Fibroblast of skin of scalp (primary cell): Measurements from ENCODE around the gene ACBD4.
A peak's percentile ranks its signal among the peaks of the same experiment; 100 is the strongest.

Experiments
- DNase-seq: peaks from one replicate; pipeline ENCODE4 v3.0.0-alpha.2; 2013

Gene ACBD4

DNA sequence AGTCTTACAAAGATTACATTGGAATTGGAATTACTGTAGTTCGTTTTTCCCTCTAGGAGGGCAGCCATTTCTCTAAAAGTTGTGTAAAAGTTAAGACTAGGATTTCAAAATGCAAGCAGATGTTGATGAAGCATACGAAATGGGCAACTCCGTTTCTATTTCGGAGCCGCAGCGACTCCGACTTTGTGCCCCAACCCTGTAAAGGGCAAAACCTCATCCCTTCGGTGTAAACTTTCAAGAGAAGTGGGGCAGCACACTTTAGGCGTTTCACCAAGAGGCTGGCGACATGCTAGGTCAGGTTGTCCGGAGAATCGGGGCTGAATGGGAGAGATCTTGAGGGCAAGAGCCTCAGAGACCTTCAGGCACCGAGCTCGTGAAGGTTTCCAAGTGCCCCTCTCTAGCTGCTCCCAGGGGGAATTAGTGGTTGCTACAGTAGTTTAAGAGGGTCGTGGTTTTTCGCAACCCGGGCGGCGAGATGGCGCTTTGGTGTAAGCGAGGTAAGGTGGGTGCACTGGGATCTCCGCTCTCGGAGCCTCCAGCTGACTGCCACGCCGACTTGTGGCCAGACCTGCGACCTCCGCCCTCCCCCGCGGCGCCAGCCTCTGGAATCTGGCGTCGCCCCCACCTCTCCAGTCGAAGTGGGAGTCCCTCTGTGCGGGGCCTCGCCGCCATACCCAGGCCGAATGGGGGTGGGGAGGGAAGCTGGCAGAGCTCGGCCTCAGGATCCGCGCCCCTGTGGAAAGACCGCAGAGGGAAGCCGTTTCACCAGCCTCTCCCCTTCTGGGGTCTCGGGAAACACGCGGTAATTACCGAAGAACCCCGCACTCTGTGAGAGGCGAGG lies 25.2 kb downstream of the ACBD4 start:
- peak; percentile 77 for DNase-seq

DNA sequence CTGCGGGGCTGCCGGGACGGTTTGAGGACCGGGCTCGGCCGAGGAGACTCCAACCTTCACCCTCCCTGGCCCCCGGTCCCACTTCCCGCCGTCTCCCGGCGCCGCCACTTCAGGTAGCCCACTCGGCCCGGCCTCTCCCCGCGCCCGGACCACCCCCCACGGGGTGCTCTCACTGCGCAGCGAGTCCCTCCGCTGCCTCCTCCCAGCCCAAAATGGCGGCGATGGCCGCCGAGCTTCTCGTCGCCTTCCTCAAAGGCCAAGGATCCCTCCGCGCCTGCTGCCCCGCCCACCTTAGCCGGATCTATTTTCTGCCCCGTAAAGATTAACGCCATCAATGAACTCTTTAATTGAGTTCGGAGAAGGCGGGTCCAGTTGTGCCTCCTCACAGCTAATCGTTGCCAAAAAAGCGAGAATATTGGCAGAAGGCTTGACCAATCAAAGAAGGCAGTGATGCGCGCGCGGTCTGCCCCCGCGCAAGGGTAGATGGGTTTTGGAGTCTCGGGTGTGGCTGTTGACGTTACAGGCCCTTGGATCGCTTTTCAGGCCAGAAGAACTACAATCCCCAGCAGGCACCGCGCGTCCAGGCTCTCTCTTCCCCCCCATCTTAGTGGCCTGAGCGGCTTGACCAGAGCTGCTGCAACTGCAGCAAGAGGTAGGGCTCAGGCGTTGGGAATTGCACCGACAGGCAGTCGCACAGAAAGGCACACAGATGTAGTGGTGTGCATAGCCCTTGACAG lies 26.0 kb downstream of the ACBD4 start, which contains the start of gene HEXIM2:
Gene HEXIM2, plus strand, starts transcription at position 588 of the 737 bp plus-strand sequence. CDS start 919 bp downstream, outside the sequence.
- peak; percentile 100 for DNase-seq

DNA sequence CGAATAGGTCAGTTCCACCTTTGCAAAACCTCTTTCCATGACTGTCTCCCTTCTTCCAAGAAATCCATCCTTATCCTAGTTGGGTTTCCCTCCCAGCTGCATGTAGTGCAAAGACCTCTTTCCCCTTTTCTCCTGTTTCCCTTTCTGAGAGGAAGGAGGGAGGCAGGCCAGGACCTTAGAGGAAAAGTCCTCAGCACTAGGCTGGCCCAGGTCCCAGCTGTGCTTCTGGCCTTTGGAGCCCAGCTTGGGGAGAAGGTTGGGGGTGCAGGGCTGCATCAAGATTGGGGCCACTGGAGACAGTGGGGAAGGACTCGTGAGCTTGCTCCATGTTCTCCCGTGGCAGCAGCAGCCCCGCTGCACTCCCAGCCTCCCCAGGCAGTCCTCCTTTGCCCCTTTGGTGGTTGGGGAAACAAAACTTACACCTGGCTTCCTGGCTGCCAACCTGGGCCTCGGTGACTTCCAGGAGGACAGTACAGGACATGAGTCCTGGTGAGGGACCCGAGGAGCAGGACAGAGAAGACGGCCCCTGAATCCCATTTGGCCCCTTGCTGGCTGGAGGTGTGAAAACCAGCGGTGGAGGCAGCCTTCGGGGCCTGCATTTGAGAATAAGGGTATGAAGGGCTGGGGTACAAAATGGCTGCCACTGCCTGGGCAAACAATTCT lies 26.7 kb downstream of the ACBD4 start:
- no peak for DNase-seq

DNA sequence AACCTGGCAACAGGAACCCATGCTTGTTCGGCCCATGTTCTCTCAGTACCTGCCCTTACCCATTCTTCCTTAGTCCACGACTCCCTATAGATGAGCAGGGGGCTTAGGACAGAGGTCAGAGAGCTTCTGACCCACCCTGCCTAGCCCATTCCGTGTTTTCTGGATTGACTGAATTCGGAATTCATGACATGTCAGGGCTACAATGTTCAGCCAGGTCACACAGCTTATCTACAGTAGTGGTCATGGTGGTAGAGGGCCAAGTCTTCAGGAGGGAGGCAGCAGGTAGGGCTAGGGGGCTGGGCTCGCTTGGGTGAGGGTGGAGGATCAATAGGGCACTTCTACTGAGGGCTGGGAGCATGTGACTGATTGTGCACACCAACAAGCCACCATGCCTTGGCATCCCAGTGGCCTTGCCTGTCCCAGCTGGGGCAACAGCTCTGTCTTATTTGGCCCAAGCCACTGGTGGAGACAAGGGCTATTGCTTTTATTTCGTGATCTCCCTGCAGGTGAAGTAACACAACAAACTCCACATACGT lies 29.3 kb downstream of the ACBD4 start:
- no peak for DNase-seq

DNA sequence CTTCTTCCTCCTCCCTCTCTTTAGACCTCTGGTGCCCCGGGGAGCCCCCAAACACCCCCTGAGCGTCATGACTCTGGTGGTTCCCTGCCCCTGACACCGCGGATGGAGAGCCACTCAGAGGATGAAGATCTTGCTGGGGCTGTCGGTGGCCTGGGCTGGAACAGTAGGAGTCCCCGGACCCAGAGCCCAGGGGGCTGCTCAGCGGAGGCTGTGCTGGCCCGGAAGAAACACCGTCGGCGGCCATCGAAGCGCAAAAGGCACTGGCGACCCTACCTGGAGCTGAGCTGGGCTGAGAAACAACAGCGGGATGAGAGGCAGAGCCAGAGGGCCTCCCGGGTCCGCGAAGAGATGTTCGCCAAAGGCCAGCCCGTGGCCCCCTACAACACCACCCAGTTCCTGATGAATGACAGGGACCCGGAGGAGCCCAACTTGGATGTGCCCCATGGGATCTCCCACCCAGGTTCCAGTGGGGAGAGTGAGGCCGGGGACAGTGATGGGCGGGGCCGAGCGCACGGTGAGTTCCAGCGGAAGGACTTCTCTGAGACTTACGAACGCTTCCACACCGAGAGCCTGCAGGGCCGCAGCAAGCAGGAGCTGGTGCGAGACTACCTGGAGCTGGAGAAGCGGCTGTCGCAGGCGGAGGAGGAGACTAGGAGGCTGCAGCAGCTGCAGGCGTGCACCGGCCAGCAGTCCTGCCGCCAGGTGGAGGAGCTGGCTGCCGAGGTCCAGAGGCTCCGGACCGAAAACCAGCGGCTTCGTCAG lies 33.7 kb downstream of the ACBD4 start:
- DNase-seq: no peak

DNA sequence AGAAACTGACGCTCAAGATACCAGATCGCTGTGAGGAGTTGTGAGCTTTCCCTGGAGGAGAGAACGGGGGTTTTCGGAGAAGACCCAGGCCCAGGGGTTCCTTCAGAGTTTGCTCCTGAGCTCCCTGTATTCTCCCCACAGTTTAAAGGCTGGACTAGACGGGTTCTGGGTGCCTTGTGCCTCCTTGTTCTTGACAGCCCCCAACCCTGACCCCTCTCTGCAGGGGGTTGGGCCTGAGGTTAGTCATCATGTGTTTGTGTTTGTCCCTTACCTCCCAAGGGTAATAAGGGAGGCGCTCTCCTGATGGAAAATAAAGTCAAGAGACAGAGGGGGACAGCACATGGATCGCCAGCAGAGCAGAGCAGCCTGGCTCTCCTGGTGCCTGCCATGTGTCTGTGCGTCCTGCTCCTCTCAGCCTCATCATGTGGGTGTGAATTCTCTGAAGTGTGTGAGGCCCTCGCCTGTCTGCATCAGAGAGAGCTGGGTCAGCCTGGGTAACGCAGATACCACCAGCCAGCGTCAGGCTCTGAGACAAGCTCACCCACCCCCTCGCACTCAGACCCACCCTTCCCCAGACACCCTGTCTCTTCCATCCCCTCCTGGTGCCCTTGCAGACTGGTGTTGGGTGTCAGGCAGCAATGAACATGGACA lies 34.9 kb downstream of the ACBD4 start:
- DNase-seq: no peak

DNA sequence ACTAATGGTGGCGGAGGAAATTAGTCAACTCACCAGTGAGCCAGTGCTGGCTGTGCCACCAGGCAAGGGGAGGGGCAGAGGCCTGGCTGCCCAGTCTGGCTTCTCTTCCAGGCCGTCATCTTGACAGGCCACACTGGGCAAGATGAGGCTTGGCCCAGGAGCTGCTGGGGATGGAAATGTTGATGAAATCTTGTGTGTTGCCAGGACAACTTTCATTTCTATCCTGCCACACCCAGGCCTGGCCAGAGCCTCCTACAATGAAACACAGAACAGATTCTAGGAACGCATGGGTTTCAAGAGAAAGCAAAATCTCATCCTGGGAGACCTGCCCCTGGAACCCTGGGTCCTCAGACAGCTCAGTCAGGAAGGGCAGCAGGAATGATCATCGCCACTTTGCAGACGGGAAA lies 35.4 kb downstream of the ACBD4 start:
- peak; percentile 78 for DNase-seq

DNA sequence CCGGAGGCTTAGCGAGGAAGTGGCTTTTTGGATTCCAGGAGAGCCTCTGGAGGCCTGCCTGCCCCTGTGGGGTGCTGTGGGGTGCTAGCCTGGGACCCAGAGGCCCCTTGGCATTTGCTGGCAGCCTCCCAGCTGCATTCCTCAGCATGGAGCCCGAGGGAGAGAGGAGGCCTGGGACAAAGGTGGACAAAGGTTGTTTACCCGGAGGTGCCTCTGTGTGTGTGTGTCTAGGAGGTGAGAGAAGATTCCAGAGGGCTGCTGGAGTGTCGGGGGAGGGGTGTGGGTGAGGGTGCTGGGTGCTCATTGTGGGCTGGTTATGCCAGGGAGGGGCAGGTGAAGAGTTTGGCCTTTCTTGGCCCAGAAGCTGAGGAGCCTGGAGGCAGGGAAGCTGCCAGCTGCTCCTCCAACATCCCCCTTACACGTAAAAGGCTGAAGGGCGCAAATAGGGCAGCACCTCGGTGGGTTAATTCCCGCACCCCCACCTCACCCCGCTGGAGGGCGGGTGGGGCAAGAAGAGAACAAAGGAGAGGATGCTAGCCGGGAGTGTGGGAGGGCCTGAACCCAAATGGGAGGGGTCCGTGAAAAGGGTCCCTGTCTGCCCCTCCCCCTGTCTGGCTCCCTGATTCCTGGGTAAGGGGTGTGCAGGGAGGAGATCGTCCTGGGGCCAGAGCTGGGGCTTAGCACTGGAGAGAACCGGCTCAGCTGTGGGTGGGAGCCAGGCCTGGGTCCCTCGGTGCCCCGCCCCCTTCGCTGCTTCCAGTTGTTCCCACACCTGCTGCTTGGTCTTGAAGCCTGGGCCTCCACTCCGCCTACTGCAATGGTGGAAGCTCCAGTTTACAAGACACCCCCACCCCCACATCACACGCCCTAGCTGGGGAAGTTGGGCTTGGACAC lies 36.1 kb downstream of the ACBD4 start:
- DNase-seq: peak; percentile 49

DNA sequence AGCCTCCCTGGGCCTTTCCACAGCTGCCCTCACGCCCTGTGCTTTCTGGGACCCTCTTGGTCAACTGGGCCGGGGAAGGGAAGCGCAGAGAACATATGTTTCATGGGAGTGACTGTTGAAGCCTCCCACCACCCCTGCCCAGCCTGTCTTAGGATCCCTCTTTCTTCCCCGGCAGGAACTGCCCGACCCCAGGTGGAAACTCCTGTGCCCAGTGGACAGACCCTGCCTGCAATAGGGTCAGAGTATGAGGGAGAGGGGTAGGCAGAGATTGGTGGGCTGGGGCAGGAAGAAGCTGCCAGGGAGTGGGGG lies 36.7 kb downstream of the ACBD4 start:
- DNase-seq: no peak

DNA sequence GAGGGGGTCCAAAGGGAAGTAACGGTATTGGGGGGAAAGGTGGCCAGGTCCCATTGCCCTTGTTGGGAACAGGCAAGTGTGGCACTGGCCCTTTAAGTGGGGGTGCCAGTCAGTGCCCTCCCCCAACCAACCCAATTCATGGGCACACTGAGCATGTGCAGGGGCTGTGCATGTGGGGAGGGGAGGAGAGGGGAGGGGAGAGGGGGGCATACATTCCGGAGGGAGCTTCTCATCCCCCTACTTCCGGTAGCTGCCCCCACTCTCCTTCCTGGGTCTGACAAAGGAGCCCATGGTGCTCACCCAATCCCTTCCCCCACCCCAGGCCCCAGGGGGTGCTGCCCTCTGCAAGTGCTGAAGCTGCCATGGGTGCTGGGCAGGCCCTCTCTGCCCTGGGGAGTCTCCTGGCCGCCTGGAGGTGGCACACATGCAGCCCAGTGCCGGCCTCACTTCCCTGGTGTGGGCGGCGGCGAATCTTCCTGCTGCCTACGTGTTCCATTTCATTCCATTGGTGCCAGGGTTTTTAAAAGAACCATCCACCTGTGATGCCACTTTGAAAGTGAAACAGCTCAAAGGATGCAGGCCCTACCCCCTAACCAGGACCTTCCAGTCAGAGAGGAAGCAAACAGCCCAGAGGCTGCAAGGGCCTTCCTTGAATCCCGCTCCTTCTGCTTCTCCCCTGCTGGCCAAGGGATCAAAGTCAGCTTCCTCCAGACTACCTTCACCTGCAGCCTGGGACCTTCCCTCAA lies 37.2 kb downstream of the ACBD4 start:
- peak; percentile 93 for DNase-seq

DNA sequence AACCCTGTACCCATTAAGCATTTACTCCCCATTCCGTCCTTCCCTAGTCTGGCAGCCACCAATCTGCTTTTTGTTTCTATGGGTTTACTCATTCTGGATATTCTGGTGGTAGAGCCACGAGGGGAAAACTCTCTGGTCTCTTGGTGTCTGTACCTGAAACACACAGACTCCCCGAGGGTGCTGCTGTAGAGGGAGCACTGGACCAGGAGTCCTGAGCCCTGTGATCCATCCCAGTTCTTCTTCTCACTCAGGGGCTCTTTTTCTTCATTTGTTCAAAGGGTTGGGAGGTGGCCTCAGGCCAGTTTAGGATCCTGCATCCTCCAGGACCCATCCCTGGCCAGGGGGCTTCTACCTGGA lies 40.2 kb downstream of the ACBD4 start:
- no peak for DNase-seq

DNA sequence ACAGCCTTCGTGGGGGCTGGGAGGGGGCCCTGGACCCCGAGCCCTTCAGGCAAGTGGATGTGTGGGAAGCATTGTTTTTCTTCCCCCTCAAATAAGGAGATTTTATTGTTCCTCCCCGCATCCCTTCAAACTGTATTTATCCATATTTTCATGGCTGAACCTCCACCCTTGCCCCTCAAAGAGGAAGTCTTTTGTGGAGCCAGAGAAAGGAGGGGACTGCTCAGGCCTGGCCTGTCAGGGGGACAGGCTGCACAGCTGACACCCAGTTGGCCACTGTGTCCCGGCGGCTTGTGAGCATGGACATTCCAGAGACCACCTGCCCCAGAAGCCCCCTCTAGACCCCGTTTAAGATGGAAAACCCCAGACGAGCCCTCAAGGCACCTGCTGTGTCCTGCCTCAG lies 42.1 kb downstream of the ACBD4 start:
- DNase-seq: no peak

DNA sequence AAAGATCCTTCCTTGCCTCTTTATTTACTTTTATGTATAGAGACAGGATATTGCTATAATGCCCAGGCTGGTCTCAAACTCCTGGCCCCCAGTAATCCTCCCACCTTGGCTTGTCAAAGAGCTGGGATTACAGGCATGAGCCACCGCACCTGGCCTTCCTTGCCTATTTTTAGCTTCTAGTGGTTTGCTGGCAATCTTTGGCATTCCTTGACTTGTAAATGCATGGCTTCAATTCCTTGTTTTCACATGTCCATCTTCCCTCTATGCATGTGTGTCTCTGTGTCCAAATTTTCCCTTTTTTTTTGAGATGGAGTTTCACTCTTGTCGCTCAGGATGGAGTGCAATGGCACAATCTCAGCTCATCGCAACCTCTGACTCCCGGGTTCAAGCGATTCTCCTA lies 48.7 kb downstream of the ACBD4 start:
- no peak for DNase-seq

DNA sequence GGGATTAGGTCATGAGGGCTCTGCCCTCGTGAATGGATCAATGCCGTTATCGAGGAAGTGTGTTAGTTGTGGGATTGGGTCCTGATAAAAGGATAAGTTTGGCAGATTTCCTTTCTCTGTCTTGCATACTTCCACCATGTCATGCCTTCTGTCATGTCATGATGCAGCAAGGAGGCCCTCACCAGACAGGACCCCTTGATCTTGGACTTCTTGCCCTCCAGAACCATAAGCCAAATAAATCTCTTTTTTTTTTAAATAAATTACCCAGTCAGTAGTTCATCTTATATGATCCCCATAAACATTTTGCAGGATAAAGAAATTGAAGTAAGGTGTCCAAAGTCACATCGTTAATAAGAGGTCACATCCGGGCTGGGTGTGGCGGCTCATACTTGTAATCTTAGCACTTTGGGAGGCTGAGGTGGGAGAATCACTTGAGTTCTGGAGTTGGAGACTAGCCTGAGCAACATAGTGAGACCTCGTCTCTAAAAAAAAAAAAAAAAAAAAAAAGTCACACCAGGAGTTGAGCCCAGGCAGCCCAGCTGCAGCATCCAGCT lies 51.4 kb downstream of the ACBD4 start:
- DNase-seq: no peak

DNA sequence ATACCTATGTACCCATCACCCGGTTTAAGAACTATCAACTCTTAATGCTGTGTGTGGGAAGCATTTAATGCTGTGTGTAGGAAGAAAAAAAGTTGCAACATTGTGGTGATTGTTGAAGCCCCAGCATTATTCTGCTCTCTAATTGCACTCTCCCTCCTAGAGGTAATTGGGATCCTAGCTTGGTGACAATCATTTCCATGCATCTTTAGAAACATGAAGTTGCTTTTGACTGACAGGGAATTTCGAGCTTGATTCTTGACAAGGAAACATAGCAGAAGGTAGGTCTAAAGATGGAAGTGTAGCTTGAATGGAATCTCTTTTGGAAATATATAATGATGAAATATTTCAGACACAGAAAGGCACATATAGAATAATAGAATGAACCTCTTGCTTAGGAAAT lies 53.5 kb downstream of the ACBD4 start:
- DNase-seq: no peak

DNA sequence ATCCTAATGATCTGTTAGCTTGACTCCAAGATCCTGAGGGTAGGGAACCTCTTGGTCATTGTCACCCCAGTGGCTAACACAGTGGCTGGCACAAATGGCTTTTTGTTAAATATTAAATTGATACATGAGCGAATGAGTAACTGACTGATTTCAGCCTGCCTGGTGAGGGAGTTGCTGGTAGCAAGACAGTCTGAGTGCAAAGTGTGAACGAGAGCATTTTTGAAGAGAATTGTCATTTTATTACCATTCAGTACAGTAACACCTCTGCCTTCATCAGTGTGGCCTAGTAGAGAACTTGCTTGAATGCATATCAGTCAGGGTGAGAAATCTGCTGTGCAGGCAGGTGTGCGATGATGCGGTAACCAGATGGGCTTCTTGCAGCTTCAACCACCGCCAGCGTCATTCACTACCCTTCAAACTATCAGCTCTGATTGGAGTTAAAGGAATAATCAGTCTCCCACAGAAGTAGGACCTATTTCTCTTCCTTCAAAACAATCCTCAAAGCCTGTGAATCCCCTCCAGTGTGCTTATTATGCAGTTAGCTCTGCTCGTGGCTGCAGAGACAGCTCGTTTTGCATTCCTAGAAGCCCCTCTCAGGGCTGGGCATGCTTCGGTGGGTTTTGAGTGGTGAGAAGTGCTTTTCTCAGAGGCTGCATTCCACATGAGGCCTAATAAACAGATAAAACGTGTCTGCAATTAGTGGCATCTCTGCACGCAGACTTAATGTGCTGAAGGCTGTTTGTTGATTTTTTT lies 55.2 kb downstream of the ACBD4 start:
- no peak for DNase-seq
